Smooth muscle cell (in vitro differentiated cells): Measurements from ENCODE around the gene MRPL37. TPM values are rescaled to one million over a fixed set of nuclear protein-coding genes. Genes with fewer than 3 reads are reported as not detected.

Source experiments
- DNase-seq: peaks from one replicate; lab custom pipeline; 2025; ENCODE audit not compliant: unreplicated experiment; lab: John Stamatoyannopoulos, UW
- H2AFZ ChIP-seq: fragments of 200-600 bp; sonication (generic); 2 replicates; pipeline ENCODE4 v1.6.0; 2016; ENCODE audit warnings: antibody characterized with exemption, low read depth, mild to moderate bottlenecking
- H3F3A ChIP-seq: fragments of 200-600 bp; sonication (generic); 2 replicates; pipeline ENCODE4 v1.6.0; 2017; ENCODE audit warnings: antibody characterized with exemption, low read depth
- H3K27ac ChIP-seq: fragments of 200-600 bp; sonication (generic); 2 replicates; pipeline ENCODE4 v1.5.1; 2016; ENCODE audit warnings: low read depth, mild to moderate bottlenecking
- H3K27me3 ChIP-seq: fragments of 200-600 bp; sonication (generic); 2 replicates; pipeline ENCODE4 v1.6.1; 2016; ENCODE audit warnings: low read depth, mild to moderate bottlenecking
- H3K36me3 ChIP-seq: fragments of 200-600 bp; sonication (generic); 2 replicates; pipeline ENCODE4 v1.5.1; 2016; ENCODE audit warnings: low read depth
- H3K4me1 ChIP-seq: fragments of 200-600 bp; sonication (generic); 2 replicates; pipeline ENCODE4 v1.5.1; 2016; ENCODE audit warnings: low read depth
- H3K4me2 ChIP-seq: fragments of 200-600 bp; sonication (generic); 2 replicates; pipeline ENCODE4 v1.6.0; 2016; ENCODE audit warnings: mild to moderate bottlenecking
- H3K4me3 ChIP-seq: fragments of 200-600 bp; sonication (generic); 2 replicates; pipeline ENCODE4 v1.5.1; 2016; ENCODE audit warnings: mild to moderate bottlenecking
- H3K79me2 ChIP-seq: fragments of 200-600 bp; sonication (generic); 2 replicates; pipeline ENCODE4 v1.6.0; 2016; ENCODE audit warnings: low read depth, mild to moderate bottlenecking
- H3K9ac ChIP-seq: fragments of 200-600 bp; sonication (generic); 2 replicates; pipeline ENCODE4 v1.6.0; 2016; ENCODE audit warnings: low read depth
- H3K9me3 ChIP-seq: fragments of 200-600 bp; sonication (generic); replicated peaks from 2 replicates; pipeline ENCODE4 v1.5.1; 2016; ENCODE audit warnings: low read depth
- H4K20me1 ChIP-seq: fragments of 200-600 bp; sonication (generic); 2 replicates; pipeline ENCODE4 v1.6.0; 2016; ENCODE audit warnings: low read depth
- CTCF ChIP-seq: fragments of 200-600 bp; sonication (generic); IDR thresholded peaks from 2 replicates; pipeline ENCODE4 v1.5.1; 2017; ENCODE audit warnings: borderline replicate concordance, mild to moderate bottlenecking, antibody characterized with exemption; ENCODE audit not compliant: insufficient read depth, poor library complexity, severe bottlenecking
- WGBS: methylation state at CpG from one replicate; pipeline ENCODE4 v1.1.7; 2016; ENCODE audit warnings: low lambda C conversion rate; 5-methylcytosine and 5-hydroxymethylcytosine counted together
- polyA plus RNA-seq: library from polyadenylated mRNA; unstranded; fragments of >200 nt; fragmentation: Nextera tagmentation; extraction: Ambion mirVana; gene quantifications from 2 replicates; pipeline ENCODE4 v1.2.1, GENCODE V29; 2016
- total RNA-seq: library from RNA; depleted of rRNA; stranded (reverse); fragments of >200 nt; gene quantifications from 2 replicates; pipeline ENCODE4 v1.2.3, GENCODE V29; 2014

The MRPL37 gene
- total and polyA plus RNA-seq, 2 experiments from 2014 or later: 85.5 to 96.4 TPM

- no peaks in the 10 kb centered on the region for H3K9me3 ChIP-seq
- H2AFZ ChIP-seq: no peak overlapping the region
- H4K20me1 ChIP-seq: peaks cover 96% of the 10 kb centered on the region
- H3K9ac ChIP-seq: no peak overlapping the region
- no peaks in the 10 kb centered on the region for H3K4me1 ChIP-seq
- no peaks in the 10 kb centered on the region for H3K27me3 ChIP-seq
- no peaks in the 10 kb centered on the region for H3F3A ChIP-seq
- peaks cover 33% of the 10 kb centered on the region for H3K79me2 ChIP-seq
- no peak overlapping the region for H3K4me2 ChIP-seq
- H3K27ac ChIP-seq: no peak overlapping the region
- no peak for DNase-seq
- no peak overlapping the region for H3K4me3 ChIP-seq
- no peaks in the 10 kb centered on the region for H3K36me3 ChIP-seq
- 82% methylated on average over 5 of the region's 5 CpGs for WGBS
- no peak for TF ChIP-seq CTCF
These were observed 66.9 kb downstream of the MRPL37 start for GRCh38 chr1:54266908-54267307.

Other genes with a start within 250 kb of the MRPL37 start
- not detected in 2 replicates for gene LDLRAD1, start 182.0 kb upstream of the MRPL37 start, total RNA-seq
- gene LDLRAD1, start 182.0 kb upstream of the MRPL37 start, polyA plus RNA-seq: not detected in 2 replicates
- gene TMEM59, start 147.0 kb upstream of the MRPL37 start, total RNA-seq: 358 and 402 TPM in 2 replicates
- gene TMEM59, start 147.0 kb upstream of the MRPL37 start, polyA plus RNA-seq: 427 and 444 TPM in 2 replicates
- 2.1 and 4.9 TPM in 2 replicates for gene TCEANC2, start 146.6 kb upstream of the MRPL37 start, total RNA-seq
- gene TCEANC2, start 146.6 kb upstream of the MRPL37 start, polyA plus RNA-seq: 2.3 and 4.6 TPM in 2 replicates
- not detected in 2 replicates for gene CDCP2, start 47.2 kb upstream of the MRPL37 start, total RNA-seq
- gene CDCP2, start 47.2 kb upstream of the MRPL37 start, polyA plus RNA-seq: not detected in 2 replicates
- 1.3 and 1.5 TPM in 2 replicates for gene CYB5RL, start 137 bp upstream of the MRPL37 start, total RNA-seq
- 3.2 and 3.8 TPM in 2 replicates for gene CYB5RL, start 137 bp upstream of the MRPL37 start, polyA plus RNA-seq
- 30.1 and 42.3 TPM in 2 replicates for gene SSBP3, start 206.2 kb downstream of the MRPL37 start, total RNA-seq
- gene SSBP3, start 206.2 kb downstream of the MRPL37 start, polyA plus RNA-seq: 23.6 and 26.5 TPM in 2 replicates